ENCODE results near the gene ZNF462. TPM values are rescaled to one million over a fixed set of nuclear protein-coding genes. Genes with fewer than 3 reads are reported as not detected.

Gene ZNF462
- total and polyA plus RNA-seq, 2 of the 13 experiments (the other 11 are each of a cell fraction or from before 2014, with no cell fraction given) = not detected

- POLR2A ChIA-PET = no interaction called here
- Histone ChIP-seq H3K4me1 (ENCODE audit: insufficient read depth, low read length) (peaks cover 17% of the 10 kb centered on the region), H2AFZ (ENCODE audit: low read length) (peak overlapping the region; percentile 92), H3K27ac (ENCODE audit: extremely low read length, insufficient read depth, low read length) (no peak overlapping the region), H4K20me1 (ENCODE audit: insufficient read depth, low read length) (no peaks in the 10 kb centered on the region), H3K27me3 (ENCODE audit: control insufficient read depth in 1 of 2, insufficient read depth in 2 of 2, low read length in 2 of 2) (no peaks in the 10 kb centered on the region), H3K36me3 (replicated peaks in 1 of 2; ENCODE audit: control insufficient read depth in 1 of 2, insufficient read depth in 2 of 2, low read length in 2 of 2) (no peaks in the 10 kb centered on the region), H3K9me3 (ENCODE audit: low read length) (no peaks in the 10 kb centered on the region), H3K9ac (ENCODE audit: insufficient read depth, low read depth, low read length) (no peak overlapping the region), H3K4me3 (replicated peaks in 1 of 3; ENCODE audit: insufficient read depth in 1 of 3, low read depth in 2 of 3, low read length in 3 of 3) (peak overlapping the region in 2 of 3 experiments; percentile 28 to 34; a peak in 4 of 6 replicates), H3K4me2 (ENCODE audit: low read depth, low read length) (peak overlapping the region; percentile 61), H3K79me2 (ENCODE audit: insufficient read depth, low read length) (no peaks in the 10 kb centered on the region)
- BruUV-seq (replicated peaks) = no TSS peak
- FAIRE-seq (no peak), DNase-seq (ENCODE audit: low spot score) (peak; percentile 8), ATAC-seq (peak; percentile 81)
- WGBS (ENCODE audit: low lambda C conversion rate) = 8% methylated on average over 3 of the region's 3 CpGs
- intact Hi-C loops (cut with micrococcal nuclease; ENCODE audit: unreplicated experiment) = no loop called here
- 0 out of 2 replicates have a peak, but pooled peaks have one; percentile 30 for TF ChIP-seq CBX5 (CRISPR knock-in tag; IDR thresholded peaks at IDR 0.05; ENCODE audit: borderline replicate concordance)
- no peak for TF ChIP-seq RCOR2 (CRISPR knock-in tag; IDR thresholded peaks at IDR 0.05)
- TF ChIP-seq THAP9 (CRISPR knock-in tag; IDR thresholded peaks at IDR 0.05; ENCODE audit: borderline replicate concordance) = 0 out of 2 replicates have a peak, but pooled peaks have one; percentile 58
- TF ChIP-seq EHMT2 (IDR thresholded peaks at IDR 0.05; ENCODE audit: borderline replicate concordance, low read depth, low read length) = peak; percentile 52; the same call in 1 of the 2 replicates
- peak; percentile 97 for TF ChIP-seq KAT8 (CRISPR knock-in tag; IDR thresholded peaks at IDR 0.05)
- peak; percentile 87 for TF ChIP-seq YY1 (IDR thresholded peaks at IDR 0.05; ENCODE audit: insufficient read depth, insufficient replicate concordance, low read depth, low read length)
- CTCF ChIA-PET (ENCODE audit: low intra/inter-chr PET ratio, low total read pairs) = no interaction called here
- in situ Hi-C loops (cut with HindIII; ENCODE audit: extremely low pct_ligation_motif_present, low pct_unique_long_range_greater_than_20kb) = no loop called here
Observed at GRCh38 chr9:106921341-106921899, 58.5 kb downstream of the ZNF462 start.
